GM19043 (cell line): ENCODE results near the gene INCENP.

ENCODE experiments used
- ATAC-seq: cut with Tn5 transposase; IDR thresholded peaks from one replicate; pipeline ENCODE4 v1.9.1; 2021; ENCODE audit warnings: low read depth; ENCODE audit not compliant: unreplicated experiment

The INCENP gene

DNA sequence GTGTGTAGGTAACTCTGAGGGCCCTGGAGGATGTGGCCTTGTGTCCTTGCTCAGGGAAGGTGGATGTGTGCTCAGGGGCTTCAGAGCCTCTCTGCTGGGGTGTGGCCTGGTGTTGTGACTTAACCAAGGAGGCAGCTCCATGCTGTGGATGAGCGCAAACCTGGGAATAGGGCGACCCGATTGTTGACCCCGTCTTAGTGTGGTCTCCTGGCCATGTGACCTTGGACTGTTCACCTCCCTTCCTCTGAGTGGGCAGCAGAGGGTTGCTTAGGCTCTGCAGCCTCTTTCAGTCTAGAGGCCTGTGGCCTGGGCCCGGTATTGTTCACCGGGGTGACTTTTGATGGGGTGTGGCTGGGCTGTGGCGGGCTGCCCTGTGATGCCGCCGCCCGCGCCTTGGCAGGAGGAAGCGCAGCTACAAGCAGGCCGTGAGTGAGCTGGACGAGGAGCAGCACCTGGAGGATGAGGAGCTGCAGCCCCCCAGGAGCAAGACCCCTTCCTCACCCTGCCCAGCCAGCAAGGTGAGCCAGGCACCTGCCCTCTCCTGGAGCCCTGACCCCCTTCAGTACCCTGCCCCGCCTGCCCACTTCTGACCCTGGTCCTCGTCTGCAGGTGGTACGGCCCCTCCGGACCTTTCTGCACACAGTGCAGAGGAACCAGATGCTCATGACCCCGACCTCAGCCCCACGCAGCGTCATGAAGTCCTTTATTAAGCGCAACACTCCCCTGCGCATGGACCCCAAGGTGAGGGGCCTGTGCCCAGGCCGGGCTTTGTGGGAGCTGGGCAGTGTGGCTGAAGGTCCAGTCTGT lies 16.7 kb downstream of the INCENP start:
- ATAC-seq = no peak

GRCh38 chr11:62141111-62142042 lies 17.6 kb downstream of the INCENP start:
- no peak for ATAC-seq

- no peak for ATAC-seq
Observed at GRCh38 chr11:62142043-62142375, 18.2 kb downstream of the INCENP start.

DNA sequence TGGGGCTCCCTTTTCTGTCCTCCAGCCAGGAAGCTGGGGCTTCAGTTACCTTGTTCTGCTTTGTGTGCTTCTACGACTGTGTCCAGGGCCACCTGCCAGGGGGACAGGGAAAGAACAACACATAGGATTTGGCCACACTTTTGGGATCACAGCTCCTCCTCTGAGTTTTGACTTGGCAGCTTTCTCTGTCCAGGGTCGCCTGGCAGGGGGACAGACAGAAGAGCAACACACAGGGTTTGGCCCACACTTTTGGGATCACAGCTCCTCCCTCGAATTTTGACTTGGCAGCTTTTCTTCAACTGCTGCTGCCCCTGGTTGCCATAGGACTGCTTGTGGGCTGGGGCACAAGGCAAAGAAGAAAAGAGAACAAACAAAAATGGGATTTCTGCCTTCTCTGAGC lies 19.1 kb downstream of the INCENP start:
- no peak for ATAC-seq

- ATAC-seq = no peak
Observed at GRCh38 chr11:62143727-62144126, 19.9 kb downstream of the INCENP start.

GRCh38 chr11:62144641-62145255 lies 20.9 kb downstream of the INCENP start:
- no peak for ATAC-seq

- no peak for ATAC-seq
Observed at GRCh38 chr11:62145261-62145871, 21.6 kb downstream of the INCENP start.

- ATAC-seq = no peak
Observed at GRCh38 chr11:62146476-62147200, 22.8 kb downstream of the INCENP start.

DNA sequence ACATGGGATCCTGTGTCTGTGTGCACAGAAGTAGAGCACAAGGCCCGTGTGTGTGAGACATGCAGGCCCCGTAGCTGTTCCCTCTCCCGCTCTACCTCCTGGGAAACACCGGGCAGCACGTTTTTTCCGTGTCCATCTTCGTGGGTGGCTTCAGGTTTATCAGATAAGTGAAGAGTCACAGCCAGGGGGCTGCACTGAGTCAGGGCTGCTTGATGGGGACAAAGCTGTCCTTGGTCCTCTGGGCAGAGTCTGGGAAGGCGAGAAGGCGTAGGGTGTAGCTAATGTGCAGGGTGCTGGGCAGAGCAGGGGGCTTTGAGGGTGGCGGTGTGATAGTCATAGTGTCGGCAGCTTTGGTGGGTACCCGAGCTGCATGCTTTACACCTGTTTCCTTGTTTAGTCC lies 23.7 kb downstream of the INCENP start:
- no peak for ATAC-seq

DNA sequence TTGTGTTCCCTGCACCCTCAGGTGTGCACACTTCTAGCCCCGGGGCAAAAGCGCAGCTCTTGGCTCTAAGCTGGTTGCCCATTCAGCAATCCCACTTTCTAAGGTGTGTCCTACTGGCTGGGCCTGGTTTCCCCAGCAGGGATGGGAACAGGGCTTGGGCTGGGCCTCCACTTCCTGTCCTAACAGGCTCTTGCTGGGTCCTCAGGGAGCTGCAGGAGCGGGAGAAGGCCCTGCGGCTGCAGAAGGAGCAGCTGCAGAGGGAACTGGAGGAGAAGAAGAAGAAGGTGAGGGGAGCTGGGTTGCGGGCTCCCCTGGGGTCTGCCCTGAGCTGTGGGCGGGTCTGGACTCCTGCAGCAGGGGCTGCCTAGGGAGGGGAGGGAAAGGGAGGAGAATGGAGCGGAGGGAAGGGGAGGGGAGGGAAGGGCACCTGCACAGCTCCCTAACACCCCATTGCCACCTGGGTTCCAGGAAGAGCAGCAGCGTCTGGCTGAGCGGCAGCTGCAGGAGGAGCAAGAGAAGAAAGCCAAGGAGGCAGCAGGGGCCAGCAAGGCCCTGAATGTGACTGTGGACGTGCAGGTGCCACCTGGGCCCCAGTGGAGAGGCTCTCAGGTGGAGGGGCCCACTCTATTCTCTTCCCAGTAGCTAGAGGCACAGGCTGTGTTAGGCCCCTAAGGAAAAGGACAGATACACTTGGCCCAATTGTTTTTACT lies 24.6 kb downstream of the INCENP start:
- no peak for ATAC-seq

DNA sequence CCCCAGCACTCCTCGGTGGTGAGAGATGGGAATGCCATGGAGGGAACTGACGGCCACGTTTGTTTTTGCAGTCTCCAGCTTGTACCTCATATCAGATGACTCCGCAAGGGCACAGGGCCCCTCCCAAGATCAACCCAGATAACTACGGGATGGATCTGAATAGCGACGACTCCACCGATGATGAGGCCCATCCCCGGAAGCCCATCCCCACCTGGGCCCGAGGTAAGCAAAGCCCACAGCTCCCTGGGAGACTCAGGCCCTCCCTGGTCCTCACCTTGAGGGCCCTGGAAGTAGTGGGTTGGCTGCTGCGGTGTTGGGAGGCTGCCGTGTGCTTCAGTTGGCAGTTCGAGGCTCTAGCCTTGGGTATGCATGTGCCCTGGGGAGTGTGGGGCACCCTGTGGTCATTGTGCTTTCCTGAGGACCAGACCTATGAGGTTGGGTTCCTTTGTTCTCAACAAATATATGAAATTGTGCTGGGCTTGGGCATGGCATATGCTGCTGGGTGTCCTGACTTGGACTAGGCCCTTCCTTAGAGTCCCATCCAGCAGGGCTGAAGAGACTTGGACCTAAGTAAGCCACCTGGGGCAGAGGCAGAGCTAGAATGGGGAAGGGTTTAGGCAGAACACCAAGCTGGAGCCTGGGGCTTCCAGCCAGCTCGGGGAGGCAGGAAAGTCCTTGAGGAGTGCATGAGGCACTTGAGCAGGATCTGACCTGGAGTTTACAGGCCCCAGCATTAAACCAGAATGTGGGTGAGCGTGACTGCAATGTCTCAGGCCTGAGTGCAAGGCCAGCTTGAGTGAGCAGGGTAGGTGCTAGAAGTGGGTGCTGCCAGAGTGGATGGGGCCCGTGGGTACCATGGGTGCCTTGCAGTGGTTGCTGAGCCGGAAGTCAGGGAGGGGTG lies 26.4 kb downstream of the INCENP start:
- no peak for ATAC-seq

- no peak for ATAC-seq
Observed at GRCh38 chr11:62150887-62151736, 27.3 kb downstream of the INCENP start.

GRCh38 chr11:62151737-62152102 lies 27.9 kb downstream of the INCENP start:
- no peak for ATAC-seq

DNA sequence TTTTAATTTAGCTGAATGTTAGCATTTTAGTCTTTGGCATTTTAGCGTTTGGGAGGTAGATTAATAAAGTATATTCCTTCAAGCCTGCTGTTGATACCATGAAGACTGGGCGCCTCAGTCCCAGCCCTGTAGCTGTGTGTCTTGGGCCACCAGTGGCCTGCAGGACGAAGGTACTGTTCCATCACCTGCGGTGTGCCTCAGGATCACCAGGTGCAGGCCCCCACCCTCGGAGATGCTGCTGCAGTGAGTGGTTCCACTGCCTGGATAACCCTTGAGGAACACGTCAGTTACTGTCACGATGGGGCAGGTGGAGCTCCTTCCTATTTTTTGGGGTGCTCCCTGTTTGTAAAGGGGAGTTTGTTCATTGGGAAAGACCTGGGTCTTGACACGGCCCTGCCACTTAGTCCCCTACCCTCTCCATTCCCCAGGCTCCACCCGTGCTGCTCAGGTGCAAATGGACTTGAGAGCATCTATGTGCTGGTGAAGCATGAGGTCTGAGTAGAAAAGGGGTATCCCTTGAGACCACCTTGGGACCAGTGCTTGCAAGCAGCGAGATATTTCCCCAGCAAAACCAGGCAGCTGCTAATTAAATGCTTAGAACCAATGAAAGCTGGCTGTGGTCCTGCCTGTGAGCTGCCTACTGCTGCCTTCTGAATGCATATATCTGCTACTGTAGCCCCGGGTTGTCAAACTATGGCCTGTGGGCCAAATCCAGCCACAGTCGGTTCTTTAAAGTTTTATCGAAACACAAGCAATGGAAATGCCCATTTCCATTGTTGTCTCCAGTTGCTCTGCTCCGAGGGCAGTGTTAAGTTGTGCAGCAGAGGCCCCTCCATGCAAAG lies 28.7 kb downstream of the INCENP start:
- no peak for ATAC-seq

- ATAC-seq = no peak
Observed at GRCh38 chr11:62153087-62153395, 29.2 kb downstream of the INCENP start.

- no peak for ATAC-seq
Observed at GRCh38 chr11:62153617-62154016, 29.8 kb downstream of the INCENP start.

DNA sequence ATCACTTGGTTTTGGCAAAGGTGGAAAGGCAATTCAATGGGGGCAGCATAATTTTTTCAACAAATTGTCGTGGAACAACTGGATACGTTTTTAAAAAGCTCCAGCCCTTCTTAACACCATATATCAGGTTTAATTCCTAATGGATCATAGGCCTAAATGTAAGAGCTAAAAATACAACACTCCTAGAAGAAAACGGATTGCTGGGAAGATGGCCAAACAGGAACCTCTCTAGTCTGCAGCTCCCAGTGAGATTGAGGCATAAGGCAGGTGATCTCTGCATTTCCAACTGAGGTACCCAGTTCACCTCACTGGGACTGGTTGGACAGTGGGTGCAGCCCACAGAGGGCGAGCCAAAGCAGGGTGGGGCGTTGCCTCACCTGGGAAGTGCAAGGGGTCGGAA lies 33.8 kb downstream of the INCENP start:
- ATAC-seq = no peak
